Posterior cingulate gyrus (tissue), 11 donors: ENCODE results near the gene PCCA.
A peak's percentile ranks its signal among the peaks of the same experiment; 100 is the strongest.
"Not testable (repeated sequence)": the region's sequence is repeated elsewhere in the genome, so short reads cannot be mapped to it uniquely, and the experiment has no call there.

ENCODE experiments used
- DNase-seq, 10 donors: peaks; one replicate each; pipeline versions ENCODE4 v3.0.0 to v3.0.0-alpha.2; 2020 to 2021; ENCODE audit warnings: mixed read lengths in 3 of 10
- intact Hi-C: fragments of 100-400 bp; cut with DNase I; formaldehyde crosslinking; loops from one replicate; pipeline ENCODE4 v1.15.1; 2023

Gene PCCA

DNA sequence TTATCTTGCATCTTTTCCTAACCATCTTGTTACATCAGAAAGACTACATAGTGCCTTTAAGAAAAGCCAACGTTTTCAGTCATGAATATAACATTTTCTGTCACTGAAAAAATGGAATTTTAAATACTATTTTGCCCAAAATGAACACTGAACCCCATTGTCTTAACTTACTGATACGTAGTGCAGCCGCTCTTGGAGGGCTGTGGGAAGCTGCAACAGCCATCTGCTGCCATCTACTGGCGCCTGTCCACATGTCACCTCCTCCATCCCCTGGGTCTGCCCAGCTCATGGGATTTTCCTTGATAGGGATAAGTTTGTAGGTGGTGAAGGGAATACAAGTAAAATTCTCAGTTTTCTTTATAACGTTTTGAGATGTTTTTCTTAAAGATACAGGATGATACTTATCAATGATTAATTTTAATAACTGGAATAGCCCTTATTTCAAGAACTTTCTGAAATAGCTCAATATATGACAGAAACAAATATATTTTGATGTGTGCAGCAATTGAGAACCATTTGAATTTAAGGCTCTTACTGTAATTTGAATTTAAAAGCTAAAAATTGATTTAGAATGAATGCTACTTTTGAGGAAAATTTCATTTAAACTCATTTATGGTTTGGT lies 426.0 kb downstream of the PCCA start:
- DNase-seq: peak; percentile 66 to 97 (median 88)
- intact Hi-C loops: loop anchor here (1.0 to 10.0 kb wide), 2 partner anchors 280 to 599 kb away; no protein-coding TSS in a partner anchor

DNA sequence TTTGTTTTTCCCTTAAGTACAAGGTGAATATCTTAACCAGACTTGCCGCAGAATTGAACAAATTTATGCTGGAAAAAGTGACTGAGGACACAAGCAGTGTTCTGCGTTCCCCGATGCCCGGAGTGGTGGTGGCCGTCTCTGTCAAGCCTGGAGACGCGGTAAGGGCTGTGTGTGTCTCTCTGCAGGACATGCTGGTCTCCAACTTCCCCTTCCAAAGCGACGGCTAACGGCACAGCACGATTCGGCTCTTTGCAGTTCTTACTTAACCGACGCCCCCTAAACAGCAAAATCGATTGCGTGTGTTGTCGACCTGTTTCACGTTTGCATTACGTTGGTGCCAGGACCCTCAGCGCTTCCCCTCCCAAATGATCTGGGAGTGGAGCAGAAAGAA lies 426.5 kb downstream of the PCCA start:
- intact Hi-C loops: loop anchor here (1.0 to 10.0 kb wide), 2 partner anchors 281 to 599 kb away; no protein-coding TSS in a partner anchor
- no peak for DNase-seq

DNA sequence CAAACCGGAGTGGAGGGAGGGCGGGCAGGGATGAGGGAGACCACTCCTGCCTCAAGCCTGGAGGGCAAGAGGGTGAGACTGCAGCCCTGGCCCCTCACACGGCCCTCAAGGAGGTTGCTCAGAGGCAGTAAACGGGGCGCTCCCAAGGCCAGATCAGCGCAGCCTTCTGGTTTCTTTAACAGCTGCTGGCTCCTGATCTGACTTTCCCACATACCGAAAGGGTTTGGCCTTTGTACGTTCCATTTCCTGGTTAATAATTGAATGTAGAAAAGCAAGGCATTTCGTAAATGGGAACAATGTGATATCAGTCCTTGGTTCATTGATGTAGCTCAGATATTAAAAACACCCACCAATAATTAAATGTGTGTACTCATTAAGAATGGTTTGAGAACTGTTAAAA lies 428.2 kb downstream of the PCCA start:
- DNase-seq: no peak
- intact Hi-C loops: loop anchor here (10.0 kb wide), 1 partner anchor 282 kb away; no protein-coding TSS in a partner anchor

DNA sequence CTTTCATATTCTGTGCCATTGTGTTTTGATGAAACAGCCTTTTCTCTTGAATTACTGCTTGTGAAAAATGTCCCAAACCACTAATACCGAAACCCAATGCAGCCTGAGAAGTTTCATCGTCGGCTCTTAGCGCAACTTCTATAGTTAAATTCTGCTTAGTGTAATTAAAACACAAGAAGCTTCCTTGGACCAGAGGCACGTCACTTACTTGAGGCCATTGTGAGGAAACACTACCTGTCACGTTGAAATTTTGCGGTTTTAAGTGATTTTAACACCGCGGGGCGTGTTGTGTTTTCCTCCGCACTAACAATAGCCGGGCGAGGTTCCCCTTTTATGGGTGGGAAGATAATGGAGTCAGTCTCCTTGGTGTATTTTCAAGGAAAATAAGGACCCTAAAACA lies 428.8 kb downstream of the PCCA start:
- DNase-seq: no peak
- intact Hi-C loops: loop anchor here (10.0 kb wide), 1 partner anchor 283 kb away; no protein-coding TSS in a partner anchor

DNA sequence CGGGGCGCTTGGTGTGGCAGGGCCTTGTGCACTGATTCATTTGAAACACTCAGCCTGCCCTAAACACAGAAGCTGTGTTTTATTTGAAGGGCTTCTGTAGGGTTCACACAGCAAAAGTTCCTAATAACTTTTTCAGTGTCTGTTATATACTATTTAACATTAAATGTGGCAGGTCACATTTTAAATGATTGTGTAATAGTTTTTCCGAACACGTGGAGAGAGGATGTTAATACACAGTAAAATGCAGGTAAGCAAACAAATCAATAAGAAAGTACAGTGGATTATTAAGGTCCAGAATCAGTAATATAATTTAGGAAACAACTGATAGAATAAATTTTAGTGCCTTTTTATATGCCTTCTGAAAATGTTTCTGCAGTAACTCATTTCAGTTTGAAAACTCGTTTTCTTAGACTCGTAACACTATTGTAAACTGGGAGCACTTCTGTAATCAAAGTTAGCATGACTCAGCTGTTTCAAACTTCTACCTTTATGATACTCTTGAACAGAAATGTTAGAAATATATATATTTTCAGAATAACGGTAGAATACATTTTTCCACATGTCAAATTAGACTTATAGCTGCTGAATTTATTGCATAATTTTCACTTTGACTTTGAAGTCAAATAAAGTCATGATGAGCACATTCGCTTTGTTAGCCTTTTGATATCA lies 429.6 kb downstream of the PCCA start:
- no peak for DNase-seq
- intact Hi-C loops: loop anchor here (10.0 kb wide), 1 partner anchor 284 kb away; no protein-coding TSS in a partner anchor

DNA sequence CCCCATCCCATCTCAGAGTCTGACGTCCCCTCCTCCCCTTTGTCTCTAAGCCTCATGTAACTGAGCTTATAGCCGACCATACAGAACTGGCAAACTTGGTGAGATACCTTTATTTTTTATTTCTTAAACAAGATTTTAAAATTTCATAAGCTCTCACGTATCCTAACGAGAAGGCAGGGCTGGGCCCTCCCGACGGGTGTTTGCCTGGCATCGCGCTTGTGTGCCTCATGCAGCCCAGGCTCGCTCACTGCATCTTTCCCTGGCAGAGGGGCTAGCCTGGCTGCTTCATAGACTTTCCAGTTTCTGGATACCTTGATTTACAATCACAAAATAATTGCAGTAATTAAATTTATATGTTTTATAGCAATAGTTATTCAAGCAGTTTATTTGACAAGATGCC lies 430.7 kb downstream of the PCCA start:
- DNase-seq: no peak
- intact Hi-C loops: loop anchor here (10.0 kb wide), 1 partner anchor 285 kb away; no protein-coding TSS in a partner anchor

DNA sequence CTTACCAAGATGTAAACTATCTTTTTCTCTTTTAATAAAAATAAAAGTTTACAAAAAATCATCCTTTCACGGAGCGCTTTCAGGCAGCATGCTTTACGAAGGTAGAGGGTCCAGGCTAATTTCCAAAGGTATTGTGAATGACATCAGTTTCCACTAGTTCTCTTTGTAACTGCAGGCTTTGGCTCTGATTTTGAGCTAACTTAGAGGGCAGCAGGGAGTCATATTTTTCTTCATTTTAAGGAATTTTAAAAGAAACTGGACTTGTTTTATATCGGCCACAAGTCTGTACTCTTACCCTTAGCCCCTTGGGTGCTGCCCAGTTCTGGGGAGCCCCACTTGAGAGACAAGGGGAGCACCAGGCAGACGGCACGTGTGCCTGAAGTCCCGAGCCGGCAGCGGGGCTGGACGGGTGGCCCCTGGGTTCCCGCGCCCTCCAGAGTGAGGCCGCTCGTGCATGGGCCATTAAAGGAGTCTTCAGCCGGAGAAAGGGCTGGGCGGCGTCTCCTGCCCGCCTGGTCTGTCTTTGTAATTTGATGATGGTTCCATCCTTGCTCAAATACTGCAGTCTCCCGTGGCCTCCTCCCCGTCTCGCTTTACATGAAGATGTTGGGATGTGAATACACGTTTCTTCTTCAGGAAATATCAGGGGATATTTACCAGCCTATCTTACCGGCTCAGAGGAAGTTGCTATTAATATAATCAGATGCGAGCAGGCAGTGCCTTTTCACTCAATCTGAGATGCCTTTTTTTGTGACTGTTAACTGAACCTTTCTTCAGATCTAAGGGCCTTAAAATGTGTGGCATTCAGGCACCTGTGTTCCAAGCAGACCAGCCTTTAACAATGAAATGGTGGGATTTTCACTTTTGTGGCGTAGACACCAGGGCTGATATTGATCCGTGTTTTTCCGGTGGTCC lies 432.3 kb downstream of the PCCA start:
- DNase-seq: no peak
- intact Hi-C loops: no loop called here

DNA sequence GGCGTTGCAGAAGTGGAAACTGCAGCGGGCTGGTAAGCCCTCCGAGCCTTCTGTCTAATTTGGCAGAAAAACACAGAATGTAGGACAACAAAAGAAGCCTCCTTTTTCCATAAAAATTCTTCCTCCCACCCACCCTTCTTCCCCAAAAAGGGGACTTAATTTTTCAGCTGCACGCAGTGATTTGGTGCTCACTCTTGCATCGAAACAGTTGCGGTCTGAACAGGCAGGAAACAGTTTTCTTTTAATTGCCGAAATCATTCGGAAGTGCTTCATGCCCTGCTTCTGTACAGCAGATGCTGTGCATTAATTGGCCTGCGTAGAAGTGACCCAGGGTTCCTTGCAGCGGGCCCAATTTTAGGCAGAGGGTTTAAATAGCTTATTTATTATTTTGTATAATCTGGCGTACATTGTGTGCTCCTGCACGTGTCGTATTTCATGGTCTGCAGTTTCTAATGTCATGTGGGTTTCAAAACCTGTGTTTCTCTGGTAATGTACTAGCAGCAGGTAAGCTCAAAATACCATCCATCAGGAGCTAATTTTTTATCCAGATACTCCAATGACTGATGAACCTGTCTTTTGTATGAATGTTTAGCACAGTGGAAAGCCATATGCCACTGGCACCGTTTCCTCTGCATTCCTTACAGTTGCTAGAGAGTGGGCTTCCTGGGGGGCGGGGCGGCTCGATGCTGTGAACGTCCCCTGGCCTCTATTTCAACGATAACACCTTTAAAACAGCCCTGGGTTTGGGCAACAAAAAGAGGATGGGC lies 433.1 kb downstream of the PCCA start:
- no peak for DNase-seq
- intact Hi-C loops: no loop called here

DNA sequence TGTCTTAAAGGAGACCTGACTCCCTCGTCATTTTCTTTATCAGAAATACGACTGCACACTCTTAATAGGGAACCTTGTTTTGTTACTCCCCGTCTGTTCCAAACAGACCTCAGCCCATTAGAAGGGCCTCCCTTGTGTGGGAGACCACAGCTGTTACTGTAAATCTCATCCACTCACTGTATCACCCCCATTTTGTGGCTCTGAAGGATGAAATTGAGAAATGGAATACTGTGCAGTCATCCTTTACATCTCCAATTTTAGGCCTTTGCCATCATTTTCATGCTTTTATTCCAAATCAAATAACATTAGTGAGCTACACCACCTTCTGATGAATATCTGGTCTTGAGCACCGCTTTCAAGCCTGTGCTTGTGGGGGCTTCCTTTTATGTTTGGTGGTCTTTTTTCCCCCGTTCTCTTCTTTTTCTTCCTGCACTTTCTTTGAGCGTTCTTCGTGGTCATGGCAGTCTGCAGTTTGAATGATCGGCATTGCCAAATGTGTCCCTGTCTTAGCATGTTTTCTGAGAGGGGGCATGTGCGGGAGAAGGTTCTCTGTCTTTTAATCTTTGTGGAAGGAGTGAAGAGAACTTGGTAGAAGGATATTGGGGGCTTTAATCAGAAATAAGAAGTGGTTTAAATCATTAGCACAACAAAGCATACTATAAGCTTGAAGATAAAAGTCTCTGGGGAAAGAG lies 433.9 kb downstream of the PCCA start:
- no peak for DNase-seq
- intact Hi-C loops: no loop called here

DNA sequence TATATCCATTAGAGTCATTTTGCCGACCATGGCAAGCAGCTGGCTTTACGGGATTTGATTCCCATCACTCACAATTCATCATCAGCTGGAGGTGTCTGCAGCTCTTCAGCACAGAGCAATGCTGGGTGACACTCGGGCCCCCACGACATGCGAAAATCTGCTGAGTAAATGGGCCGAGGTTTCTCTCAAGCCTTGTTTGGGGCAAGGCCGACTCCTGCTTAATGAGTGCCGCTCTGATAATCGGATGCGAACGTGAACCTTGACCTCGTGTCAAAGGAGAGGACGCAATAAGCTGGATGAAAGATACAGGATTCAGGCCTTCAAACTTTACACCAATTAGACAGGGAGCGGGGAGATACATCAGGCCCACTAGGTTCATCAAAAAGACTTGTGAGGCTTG lies 434.5 kb downstream of the PCCA start:
- intact Hi-C loops: no loop called here
- DNase-seq: peak in 1 of 10 donors; percentile 21

DNA sequence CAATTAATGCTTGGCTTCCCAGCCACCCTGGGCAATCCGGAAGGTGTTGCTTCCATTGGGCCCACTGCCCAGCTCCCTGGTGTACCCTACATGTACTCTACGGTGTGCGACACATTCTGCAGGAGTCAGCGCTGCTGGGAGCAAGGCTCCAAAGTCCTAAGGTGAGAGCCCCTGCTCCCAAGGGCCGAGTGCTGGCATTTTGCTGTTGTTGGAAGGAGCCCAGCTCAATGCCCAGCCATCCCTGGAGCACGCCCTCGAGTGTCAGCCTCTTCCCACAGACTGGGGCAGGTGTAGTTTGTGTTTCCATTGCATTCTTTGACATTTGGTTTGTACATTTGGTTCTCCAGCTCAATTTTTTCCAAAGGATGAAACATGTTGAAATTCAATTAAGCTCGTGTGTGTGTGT lies 435.1 kb downstream of the PCCA start:
- no peak for DNase-seq
- intact Hi-C loops: no loop called here

DNA sequence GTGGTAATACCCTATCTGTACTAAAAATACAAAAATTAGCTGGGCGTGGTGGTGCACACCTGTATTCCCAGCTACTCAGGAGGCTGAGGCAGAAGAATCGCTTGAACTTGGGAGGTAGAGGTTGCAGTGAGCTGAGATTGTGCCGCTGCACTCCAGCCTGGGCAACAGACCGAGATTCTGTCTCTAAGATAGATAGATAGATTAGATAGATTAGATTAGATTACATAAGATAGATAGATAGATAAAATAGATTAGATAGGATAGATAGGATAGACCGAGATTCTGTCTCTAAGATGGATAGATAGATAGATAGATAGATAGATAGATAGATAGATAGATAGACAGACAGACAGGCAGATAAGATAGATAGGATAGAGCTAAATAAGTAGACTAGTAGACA lies 435.8 kb downstream of the PCCA start:
- intact Hi-C loops: not testable (repeated sequence)
- peak in 1 of 10 donors; percentile 2 for DNase-seq

DNA sequence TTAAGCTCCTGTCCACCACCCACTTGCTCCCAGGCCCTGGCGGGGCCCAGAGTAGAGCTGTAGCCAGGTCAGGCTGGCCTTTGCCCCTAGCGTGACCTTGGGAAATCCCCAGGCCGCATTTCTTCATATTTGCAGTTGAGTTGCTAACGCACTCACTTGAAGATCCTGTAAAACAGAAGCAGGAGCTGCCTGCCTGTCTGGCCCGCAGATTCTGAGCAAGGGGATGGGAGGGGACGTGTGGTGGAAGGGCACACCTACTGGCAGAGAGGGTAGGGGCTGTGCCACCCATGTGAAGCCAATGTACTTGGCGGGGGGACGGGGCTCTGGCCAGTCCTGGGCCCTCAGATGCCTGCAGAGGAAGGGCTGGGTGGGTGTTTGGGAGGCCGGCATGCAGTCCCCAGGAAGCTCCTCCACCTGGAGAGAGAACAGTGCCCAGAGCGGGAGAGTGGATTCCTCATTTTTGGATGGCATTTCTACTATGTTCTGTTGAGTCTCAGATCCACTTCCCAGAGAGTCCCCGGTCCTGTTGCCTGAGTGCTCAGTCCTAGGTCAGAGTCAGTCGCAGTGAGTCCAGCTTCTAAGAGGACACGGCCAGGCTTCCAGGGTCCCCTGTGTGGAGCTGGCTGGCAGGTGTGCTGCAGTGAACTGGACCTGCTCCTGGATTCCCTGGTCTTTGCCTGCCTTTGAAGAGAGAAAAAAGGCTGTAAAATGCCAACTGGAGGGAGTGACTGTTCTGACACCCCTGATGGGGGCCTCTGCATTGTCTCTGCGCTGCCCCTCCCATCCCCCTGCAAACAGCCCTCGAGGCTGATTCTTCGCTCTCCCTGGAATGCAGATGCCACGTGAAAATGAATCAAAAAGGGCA lies 436.8 kb downstream of the PCCA start:
- DNase-seq: peak in 2 of 10 donors; percentile 59 to 71
- intact Hi-C loops: no loop called here

DNA sequence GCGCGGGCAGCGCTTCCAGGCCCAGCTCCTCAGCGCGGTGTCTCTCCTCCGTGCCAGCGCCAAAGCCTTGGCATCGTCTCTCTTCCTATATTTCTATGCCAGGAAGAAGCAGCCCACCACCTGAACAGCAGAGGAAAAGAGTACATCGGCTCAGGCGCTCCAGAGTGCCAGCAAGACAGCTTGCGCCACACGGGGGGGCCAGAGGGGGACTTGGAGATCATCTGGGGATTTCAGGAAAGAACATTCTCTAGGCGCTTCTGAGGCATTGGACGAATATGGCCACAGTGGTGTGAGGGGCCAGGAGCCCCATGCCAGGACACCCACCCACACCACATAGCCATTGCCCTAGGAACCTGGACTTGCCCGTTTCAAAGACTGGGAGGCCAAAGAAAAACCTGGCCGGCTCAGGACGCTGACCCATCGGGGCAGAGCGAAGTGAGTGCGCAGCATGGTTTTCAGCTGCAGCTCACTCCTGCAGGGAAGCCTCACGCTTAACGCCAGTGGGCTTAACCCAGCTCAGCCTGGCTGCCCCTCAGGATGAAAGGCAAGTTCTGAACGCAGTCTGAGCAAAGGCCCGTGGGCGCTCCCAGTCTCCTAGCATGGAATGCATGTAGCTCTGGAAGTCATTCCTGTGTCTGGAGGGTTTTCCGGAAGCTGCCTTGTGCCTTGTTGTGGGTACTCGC lies 437.6 kb downstream of the PCCA start:
- intact Hi-C loops: no loop called here
- peak in 6 of 10 donors; percentile 36 to 88 (median 76) for DNase-seq

DNA sequence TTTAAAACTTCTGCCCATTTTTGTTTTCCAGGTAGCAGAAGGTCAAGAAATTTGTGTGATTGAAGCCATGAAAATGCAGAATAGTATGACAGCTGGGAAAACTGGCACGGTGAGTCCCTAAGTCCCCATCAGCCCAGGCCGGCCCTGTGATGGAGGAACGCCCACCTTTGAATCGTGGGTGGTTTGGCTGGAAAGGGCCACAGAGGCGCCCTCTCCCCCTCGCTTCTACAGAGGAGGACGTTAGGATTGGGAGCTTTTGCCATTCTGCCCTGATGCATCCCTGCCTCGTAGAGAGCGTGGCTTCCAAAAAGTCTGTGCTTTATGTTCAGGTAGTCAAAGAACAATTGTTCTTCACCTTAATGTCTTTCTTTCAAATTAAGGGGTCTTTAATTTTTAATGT lies 438.8 kb downstream of the PCCA start:
- DNase-seq: peak in 2 of 10 donors; percentile 20 to 68
- intact Hi-C loops: no loop called here

DNA sequence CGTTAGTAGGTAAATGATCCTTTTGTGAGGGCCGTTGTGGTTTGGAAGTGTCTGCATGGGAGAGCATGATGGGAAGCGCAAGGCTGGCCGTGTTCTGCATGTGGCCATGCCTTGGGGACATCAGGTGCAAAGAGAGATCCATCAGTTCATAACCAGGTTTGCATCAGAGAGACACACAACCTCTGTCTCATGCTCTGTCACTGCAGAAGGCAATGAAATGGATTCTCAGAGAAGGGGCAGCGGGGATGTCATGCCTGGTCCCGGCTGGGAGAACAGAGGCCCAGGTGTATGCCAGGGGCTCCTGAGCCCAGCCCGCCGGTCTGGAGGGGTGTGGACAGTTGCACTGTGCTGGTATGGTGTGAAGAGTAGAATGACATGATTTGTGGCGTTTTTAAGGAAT lies 439.5 kb downstream of the PCCA start:
- intact Hi-C loops: no loop called here
- DNase-seq: peak in 2 of 10 donors; percentile 43 to 55

DNA sequence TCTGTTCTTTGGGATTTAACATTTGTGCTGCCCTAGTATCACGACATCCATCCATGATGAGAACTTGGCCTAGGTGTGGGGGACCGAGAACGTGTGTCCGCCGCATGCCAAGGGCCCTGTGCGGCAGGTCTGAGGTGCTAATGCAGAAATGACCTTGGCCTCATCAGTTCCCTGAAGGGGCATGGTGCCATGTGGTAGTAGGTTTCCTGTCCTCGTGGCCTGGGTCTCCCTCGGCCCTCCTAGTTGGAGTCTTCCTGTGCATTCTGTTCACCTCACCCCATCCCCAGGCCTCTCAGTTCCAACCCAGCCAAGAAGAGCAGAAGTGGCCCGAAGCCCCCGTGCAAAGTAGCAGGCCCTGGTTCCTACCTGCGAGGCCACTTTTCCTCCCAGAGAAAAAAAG lies 439.9 kb downstream of the PCCA start:
- intact Hi-C loops: no loop called here
- DNase-seq: peak in 2 of 10 donors; percentile 31 to 49
